Measurements from ENCODE around the gene PDLIM7. TPM values are rescaled to one million over a fixed set of nuclear protein-coding genes. Genes with fewer than 3 reads are reported as not detected.

PDLIM7 gene
- total and polyA plus RNA-seq, 2 of the 8 experiments (the other 6 are each of a cell fraction or from before 2014, with no cell fraction given): 67.3 to 94.2 TPM

GRCh38 chr5:177527595-177527994 lies 30.2 kb upstream of the PDLIM7 start (continued):
- TF ChIP-seq ASH2L (IDR thresholded peaks at IDR 0.05; ENCODE audit: low read length) (no peak), POU5F1 (IDR thresholded peaks at IDR 0.05; ENCODE audit: low read depth, low read length) (no peak)

Data from H1 (cell line).